ENCODE measurements around the gene PCBD1. TPM values are rescaled to one million over a fixed set of nuclear protein-coding genes. Genes with fewer than 3 reads are reported as not detected.

The PCBD1 gene
- polyA plus RNA-seq, 3 donors: 18.0 to 28.3 (median 21.3) TPM

GRCh38 chr10:70932392-70933196, 44.2 kb upstream of the PCBD1 start:
- no peaks in the 10 kb centered on the region for H3K9me3 ChIP-seq (replicated peaks in 1 of 2; ENCODE audit: control insufficient read depth in 1 of 2, insufficient read depth in 1 of 2, low read length in 2 of 2)
- no peak overlapping the region for H2AFZ ChIP-seq (ENCODE audit: insufficient read depth, low read depth, low read length, poor library complexity, severe bottlenecking)
- Mint-ChIP-seq H3K4me1 (peaks cover 2% of the 10 kb centered on the region), H3K9me3 (no peaks in the 10 kb centered on the region), H3K4me3 (no peak overlapping the region), H3K27me3 (ENCODE audit: low read depth in 3 of 3) (peaks cover 1 to 5% (median 3%) of the 10 kb centered on the region in 3 donors), H3K36me3 (no peaks in the 10 kb centered on the region), H3K27ac (no peak overlapping the region)
- H3K4me3 ChIP-seq (replicated peaks in 1 of 3; ENCODE audit: low read depth in 2 of 3, low read length in 3 of 3): no peak overlapping the region
- no peak for TF ChIP-seq CTCF (IDR thresholded peaks at IDR 0.05)
- no peak overlapping the region for H3K9ac ChIP-seq (ENCODE audit: insufficient read depth, low read length, poor library complexity, severe bottlenecking)
- H3K79me2 ChIP-seq (ENCODE audit: insufficient read depth, low read length): no peaks in the 10 kb centered on the region
- intact Hi-C loops (cut with micrococcal nuclease): no loop called here
- no peak overlapping the region for H3K4me2 ChIP-seq (replicated peaks; ENCODE audit: extremely low read depth, low read length, poor library complexity, severe bottlenecking)
- DNase-seq: no peak
- no peaks in the 10 kb centered on the region for H4K20me1 ChIP-seq (ENCODE audit: insufficient read depth, low read length)
- H3K36me3 ChIP-seq (replicated peaks in 1 of 2; ENCODE audit: control insufficient read depth in 1 of 2, insufficient read depth in 2 of 2, low read length in 2 of 2): no peaks in the 10 kb centered on the region
- no peaks in the 10 kb centered on the region for H3K4me1 ChIP-seq (ENCODE audit: control insufficient read depth in 1 of 2, insufficient read depth in 2 of 2, low read length in 2 of 2)
- no peaks in the 10 kb centered on the region for H3K27me3 ChIP-seq (ENCODE audit: control insufficient read depth in 2 of 2, insufficient read depth in 2 of 2, low read length in 2 of 2)
- no peak overlapping the region for H3K27ac ChIP-seq (ENCODE audit: low read depth in 1 of 2, low read length in 2 of 2)
- 97% methylated on average over 6 of the region's 9 CpGs for WGBS (ENCODE audit: insufficient coverage)

- WGBS (ENCODE audit: insufficient coverage): 61% methylated on average over 7 of the region's 15 CpGs
- H3K4me3 ChIP-seq (replicated peaks in 1 of 3; ENCODE audit: low read depth in 2 of 3, low read length in 3 of 3): no peak overlapping the region
- H3K4me2 ChIP-seq (replicated peaks; ENCODE audit: extremely low read depth, low read length, poor library complexity, severe bottlenecking): no peak overlapping the region
- no peak for TF ChIP-seq CTCF (IDR thresholded peaks at IDR 0.05)
- Mint-ChIP-seq H3K4me3 (no peak overlapping the region), H3K9me3 (no peaks in the 10 kb centered on the region), H3K36me3 (no peaks in the 10 kb centered on the region), H3K27ac (no peak overlapping the region), H3K4me1 (peaks cover 4% of the 10 kb centered on the region), H3K27me3 (ENCODE audit: low read depth in 3 of 3) (peaks cover 1 to 3% (median 2%) of the 10 kb centered on the region in 3 donors)
- H4K20me1 ChIP-seq (ENCODE audit: insufficient read depth, low read length): no peaks in the 10 kb centered on the region
- intact Hi-C loops (cut with micrococcal nuclease): no loop called here
- H3K36me3 ChIP-seq (replicated peaks in 1 of 2; ENCODE audit: control insufficient read depth in 1 of 2, insufficient read depth in 2 of 2, low read length in 2 of 2): no peaks in the 10 kb centered on the region
- no peaks in the 10 kb centered on the region for H3K9me3 ChIP-seq (replicated peaks in 1 of 2; ENCODE audit: control insufficient read depth in 1 of 2, insufficient read depth in 1 of 2, low read length in 2 of 2)
- no peaks in the 10 kb centered on the region for H3K79me2 ChIP-seq (ENCODE audit: insufficient read depth, low read length)
- no peak for DNase-seq
- no peaks in the 10 kb centered on the region for H3K27me3 ChIP-seq (ENCODE audit: control insufficient read depth in 2 of 2, insufficient read depth in 2 of 2, low read length in 2 of 2)
- H3K9ac ChIP-seq (ENCODE audit: insufficient read depth, low read length, poor library complexity, severe bottlenecking): no peak overlapping the region
- no peak overlapping the region for H2AFZ ChIP-seq (ENCODE audit: insufficient read depth, low read depth, low read length, poor library complexity, severe bottlenecking)
- no peak overlapping the region for H3K27ac ChIP-seq (ENCODE audit: low read depth in 1 of 2, low read length in 2 of 2)
- no peaks in the 10 kb centered on the region for H3K4me1 ChIP-seq (ENCODE audit: control insufficient read depth in 1 of 2, insufficient read depth in 2 of 2, low read length in 2 of 2)
These were observed 42.9 kb upstream of the PCBD1 start for GRCh38 chr10:70931168-70931815.
